GM23248 (cell line): Measurements from ENCODE around the gene CCDC167. TPM values are rescaled to one million over a fixed set of nuclear protein-coding genes. Genes with fewer than 3 reads are reported as not detected.

ENCODE experiments used
- DNase-seq: peaks from one replicate; pipeline ENCODE4 v3.0.0-alpha.2; 2015
- H2AFZ ChIP-seq: fragments of 200-600 bp; sonication (generic); 2 replicates; pipeline ENCODE4 v1.6.1; 2016; ENCODE audit warnings: antibody characterized with exemption
- H3F3A ChIP-seq: fragments of 200-600 bp; sonication (generic); 2 replicates; pipeline ENCODE4 v1.6.1; 2016; ENCODE audit warnings: mild to moderate bottlenecking, antibody characterized with exemption, mixed run types; ENCODE audit not compliant: insufficient read depth
- H3K27ac ChIP-seq: fragments of 200-600 bp; sonication (generic); 2 replicates; pipeline ENCODE4 v1.5.1; 2016; ENCODE audit warnings: mild to moderate bottlenecking
- H3K27me3 ChIP-seq: fragments of 200-600 bp; sonication (generic); replicated peaks from 2 replicates; pipeline ENCODE4 v1.6.1; 2016; ENCODE audit warnings: mild to moderate bottlenecking; ENCODE audit not compliant: insufficient read depth
- H3K36me3 ChIP-seq: fragments of 200-600 bp; sonication (generic); 2 replicates; pipeline ENCODE4 v1.6.1; 2016; ENCODE audit warnings: low read depth, mild to moderate bottlenecking
- H3K4me1 ChIP-seq: fragments of 200-600 bp; sonication (generic); 2 replicates; pipeline ENCODE4 v1.6.1; 2016; ENCODE audit warnings: mild to moderate bottlenecking; ENCODE audit not compliant: insufficient read depth
- H3K4me2 ChIP-seq: fragments of 200-600 bp; sonication (generic); one replicate; pipeline ENCODE4 v1.6.1; 2016; ENCODE audit warnings: mild to moderate bottlenecking; ENCODE audit not compliant: unreplicated experiment
- H3K4me3 ChIP-seq: fragments of 200-600 bp; sonication (generic); 2 replicates; pipeline ENCODE4 v1.5.1; 2016; ENCODE audit warnings: mild to moderate bottlenecking
- H3K79me2 ChIP-seq: fragments of 200-600 bp; sonication (generic); 2 replicates; pipeline ENCODE4 v1.6.1; 2016; ENCODE audit warnings: mild to moderate bottlenecking; ENCODE audit not compliant: insufficient read depth
- H3K9ac ChIP-seq: fragments of 200-600 bp; sonication (generic); 2 replicates; pipeline ENCODE4 v1.6.1; 2016; ENCODE audit warnings: mild to moderate bottlenecking
- H3K9me2 ChIP-seq: fragments of 200-600 bp; sonication (generic); 2 replicates; pipeline ENCODE4 v1.6.1; 2016; ENCODE audit warnings: mixed run types, mild to moderate bottlenecking, moderate library complexity; ENCODE audit not compliant: insufficient read depth
- H3K9me3 ChIP-seq: fragments of 200-600 bp; sonication (generic); one replicate; pipeline ENCODE4 v1.6.1; 2017; ENCODE audit warnings: low read depth
- H4K20me1 ChIP-seq: fragments of 200-600 bp; sonication (generic); 2 replicates; pipeline ENCODE4 v1.6.0; 2016; ENCODE audit not compliant: insufficient read depth
- EZH2 ChIP-seq: fragments of 200-600 bp; sonication (generic); IDR thresholded peaks from 2 replicates; pipeline ENCODE4 v1.6.1; 2018; ENCODE audit warnings: antibody characterized with exemption, mild to moderate bottlenecking; ENCODE audit not compliant: insufficient read depth, poor library complexity, severe bottlenecking
- EZH2phosphoT487 ChIP-seq: fragments of 200-600 bp; sonication (generic); IDR thresholded peaks from 2 replicates; pipeline ENCODE4 v1.6.1; 2018; ENCODE audit warnings: antibody characterized with exemption, moderate library complexity, mild to moderate bottlenecking, low read depth; ENCODE audit not compliant: insufficient read depth
- WGBS, 2 experiments: methylation state at CpG; one replicate each; pipeline ENCODE4 v1.1.6; 2015 to 2017; ENCODE audit warnings: low lambda C conversion rate in 2 of 2, low coverage in 1 of 2; ENCODE audit errors: missing lambda C conversion rate in 2 of 2; 5-methylcytosine and 5-hydroxymethylcytosine counted together
- in situ Hi-C: fragments of 300-500 bp; cut with MboI; formaldehyde crosslinking; loops from 2 replicates; pipeline ENCODE4 v1.15.0; 2020
- polyA plus RNA-seq: library from polyadenylated mRNA; unstranded; fragments of >200 nt; fragmentation: Nextera tagmentation; extraction: Ambion mirVana; gene quantifications from 2 replicates; pipeline ENCODE4 v1.2.1, GENCODE V29; 2016
- total RNA-seq: library from RNA; depleted of rRNA; stranded (reverse); fragments of >200 nt; shearing (Covaris generic); gene quantifications from 2 replicates; pipeline ENCODE4 v1.2.3, GENCODE V29; 2014

The CCDC167 gene
- total and polyA plus RNA-seq, 2 experiments from 2014 or later: 35.8 to 51.0 TPM

DNA sequence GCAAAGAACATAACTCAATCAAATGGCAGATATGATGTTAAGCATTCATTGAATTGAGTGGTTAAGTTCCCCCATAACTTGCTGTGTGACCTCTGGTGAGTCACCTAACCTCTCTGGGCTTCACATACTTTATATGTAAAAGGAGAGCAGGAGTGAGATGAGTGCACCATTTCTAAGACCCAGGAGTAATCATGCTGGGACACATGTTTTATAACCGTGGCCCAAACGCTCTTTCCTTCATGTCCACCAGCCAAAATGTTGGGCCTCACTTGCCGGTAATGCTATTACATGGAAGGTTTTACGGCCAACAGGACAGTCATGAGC, 40.3 kb upstream of the CCDC167 start:
- H2AFZ ChIP-seq: no peak overlapping the region
- in situ Hi-C loops: no loop called here
- no peak overlapping the region for H3K4me2 ChIP-seq
- H3K4me1 ChIP-seq: no peaks in the 10 kb centered on the region; the same call in 1 of the 2 replicates
- no peaks in the 10 kb centered on the region for H3K36me3 ChIP-seq
- TF ChIP-seq EZH2phosphoT487: no peak
- no peak for TF ChIP-seq EZH2
- H3F3A ChIP-seq: no peaks in the 10 kb centered on the region
- no peak for DNase-seq
- H3K9me2 ChIP-seq: no peaks in the 10 kb centered on the region
- 94 to 97% methylated on average over 4 of the region's 4 CpGs for WGBS, 2 experiments
- no peak overlapping the region for H3K9ac ChIP-seq
- H4K20me1 ChIP-seq: no peaks in the 10 kb centered on the region
- H3K79me2 ChIP-seq: no peaks in the 10 kb centered on the region
- H3K27ac ChIP-seq: no peak overlapping the region
- H3K27me3 ChIP-seq: peaks cover 27% of the 10 kb centered on the region
- H3K4me3 ChIP-seq: no peak overlapping the region
- H3K9me3 ChIP-seq: no peaks in the 10 kb centered on the region

DNA sequence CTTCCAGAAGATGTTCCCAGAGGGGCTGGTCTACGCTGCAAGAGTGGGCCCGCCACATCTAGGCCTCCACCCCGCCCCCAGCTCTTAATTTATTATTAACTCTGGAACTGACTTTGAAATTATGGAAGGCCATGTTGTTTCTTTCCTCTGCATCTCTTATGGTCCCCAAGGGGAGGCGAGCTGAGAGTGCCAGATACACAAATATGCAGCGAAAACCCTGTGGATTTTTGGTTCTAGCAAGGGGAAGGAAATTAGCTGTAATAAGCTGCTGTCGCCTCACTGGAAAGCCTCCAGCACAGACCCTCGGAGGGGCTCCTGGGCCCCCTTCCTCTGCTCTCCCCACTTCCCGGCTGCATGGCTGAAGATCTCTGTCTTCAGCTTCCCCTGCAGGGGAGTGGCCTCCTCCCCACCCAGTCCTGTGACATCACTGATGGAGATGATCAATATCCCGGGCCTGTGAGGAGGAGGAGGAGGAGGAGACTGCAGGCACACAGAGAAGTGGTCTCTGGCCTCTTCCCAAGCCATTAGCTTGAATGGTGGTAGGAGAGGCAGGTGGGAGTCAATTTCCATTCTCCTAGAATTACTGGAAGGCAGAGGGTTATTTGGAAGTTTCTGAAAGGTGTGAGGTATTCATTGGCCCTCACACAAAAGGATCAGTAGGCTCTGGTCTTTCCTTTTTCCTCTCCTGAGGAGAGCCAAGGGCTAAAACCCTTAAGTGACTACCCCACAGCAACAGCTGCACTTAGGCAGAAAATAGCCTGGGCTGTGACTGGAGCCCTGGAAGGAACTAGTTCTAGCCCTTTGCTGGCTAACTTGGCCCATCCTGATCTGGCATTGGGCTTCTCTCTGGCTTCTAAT, 39.7 kb upstream of the CCDC167 start:
- in situ Hi-C loops: no loop called here
- H3K27me3 ChIP-seq: peaks cover 33% of the 10 kb centered on the region

DNA sequence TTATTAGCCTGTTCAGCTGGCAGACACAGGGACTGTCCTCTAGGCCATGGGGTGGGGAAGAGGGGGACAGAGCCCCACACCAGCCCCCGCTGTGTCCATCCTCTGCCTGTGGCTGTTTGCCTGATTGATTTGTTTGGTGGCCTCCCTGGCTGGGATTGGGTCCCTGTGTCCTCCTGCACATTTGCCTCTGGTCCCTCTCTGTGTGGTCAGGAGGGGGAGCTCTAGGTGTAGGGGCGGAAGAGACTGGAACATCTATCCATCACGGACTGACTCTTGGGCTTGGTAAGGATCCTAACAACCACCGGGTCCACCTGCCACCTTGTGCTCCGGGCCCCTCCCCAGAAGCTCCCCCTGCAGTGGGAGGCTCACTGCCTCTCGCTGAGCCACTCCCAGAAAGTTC, 38.4 kb upstream of the CCDC167 start:
- Histone ChIP-seq H3K9me2 (no peaks in the 10 kb centered on the region), H3K9me3 (no peaks in the 10 kb centered on the region), H2AFZ (no peak overlapping the region), H3K27ac (no peak overlapping the region), H3K9ac (no peak overlapping the region), H3K4me1 (no peaks in the 10 kb centered on the region; the same call in 1 of the 2 replicates), H3K79me2 (no peaks in the 10 kb centered on the region), H4K20me1 (no peaks in the 10 kb centered on the region), H3K4me2 (no peak overlapping the region), H3K4me3 (no peak overlapping the region), H3K27me3 (peaks cover 46% of the 10 kb centered on the region), H3K36me3 (no peaks in the 10 kb centered on the region), H3F3A (no peaks in the 10 kb centered on the region)
- TF ChIP-seq EZH2 (no peak), EZH2phosphoT487 (no peak)
- in situ Hi-C loops: no loop called here
- 42 to 56% methylated on average over 6 of the region's 6 CpGs for WGBS, 2 experiments
- DNase-seq: peak; percentile 36

More for the DNA sequence above, 39.7 kb upstream of the CCDC167 start:
- H3K27ac ChIP-seq: no peak overlapping the region
- WGBS, 2 experiments: 75 to 78% methylated on average over 9 of the region's 9 CpGs
- no peak overlapping the region for H3K9ac ChIP-seq
- DNase-seq: no peak
- TF ChIP-seq EZH2phosphoT487 (no peak), EZH2 (no peak)
- no peak overlapping the region for H2AFZ ChIP-seq
- H3K4me1 ChIP-seq: no peaks in the 10 kb centered on the region; the same call in 1 of the 2 replicates
- H3K4me3 ChIP-seq: no peak overlapping the region
- no peaks in the 10 kb centered on the region for H3K9me2 ChIP-seq
- H3F3A ChIP-seq: no peaks in the 10 kb centered on the region
- no peaks in the 10 kb centered on the region for H3K79me2 ChIP-seq
- H3K9me3 ChIP-seq: no peaks in the 10 kb centered on the region
- no peak overlapping the region for H3K4me2 ChIP-seq
- no peaks in the 10 kb centered on the region for H4K20me1 ChIP-seq
- no peaks in the 10 kb centered on the region for H3K36me3 ChIP-seq

DNA sequence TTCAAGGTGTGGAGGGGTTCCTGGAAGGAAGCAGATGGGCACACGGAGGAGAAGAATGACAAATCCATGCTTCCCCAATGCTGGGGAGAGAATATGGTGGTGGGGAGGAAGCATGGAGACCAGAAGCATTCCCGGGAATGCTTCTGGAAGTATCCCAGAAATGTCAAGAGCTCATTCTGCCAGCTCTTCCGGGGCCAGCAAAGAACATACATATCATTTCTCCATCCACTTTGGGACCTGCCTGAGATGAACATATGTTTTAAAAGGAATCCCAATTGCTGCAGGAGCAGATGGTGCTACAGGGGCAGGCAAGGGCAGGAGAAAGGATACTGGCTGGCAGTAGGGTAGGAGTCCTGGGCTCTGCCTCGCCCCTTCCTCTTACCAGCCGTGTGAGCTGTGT, 37.9 kb upstream of the CCDC167 start:
- no peaks in the 10 kb centered on the region for H3F3A ChIP-seq
- no peaks in the 10 kb centered on the region for H4K20me1 ChIP-seq
- H3K27ac ChIP-seq: no peak overlapping the region
- peaks cover 52% of the 10 kb centered on the region for H3K27me3 ChIP-seq
- no peaks in the 10 kb centered on the region for H3K9me3 ChIP-seq
- no peaks in the 10 kb centered on the region; the same call in 1 of the 2 replicates for H3K4me1 ChIP-seq
- TF ChIP-seq EZH2 (no peak), EZH2phosphoT487 (no peak)
- no peak overlapping the region for H3K9ac ChIP-seq
- H2AFZ ChIP-seq: no peak overlapping the region
- no peak for DNase-seq
- no peak overlapping the region for H3K4me2 ChIP-seq
- in situ Hi-C loops: no loop called here
- H3K79me2 ChIP-seq: no peaks in the 10 kb centered on the region
- H3K4me3 ChIP-seq: no peak overlapping the region
- no peaks in the 10 kb centered on the region for H3K9me2 ChIP-seq
- 50 to 55% methylated on average over 4 of the region's 5 CpGs for WGBS, 2 experiments
- no peaks in the 10 kb centered on the region for H3K36me3 ChIP-seq
